Vagina (tissue), 2 donors: Measurements from ENCODE around the gene IPP.

Experiments used
- POLR2A ChIP-seq, 2 donors: fragments of 450-650 bp; IDR thresholded peaks; one replicate each; pipeline ENCODE4 v1.6.1; 2017; ENCODE audit warnings: antibody characterized with exemption in 2 of 2, mild to moderate bottlenecking in 2 of 2, moderate library complexity in 2 of 2
- POLR2AphosphoS5 ChIP-seq, 2 donors: sonication (generic); formaldehyde crosslinking; IDR thresholded peaks; one replicate each; pipeline ENCODE4 v1.9.0; 2017; ENCODE audit warnings: antibody characterized with exemption in 2 of 2, mild to moderate bottlenecking in 2 of 2, low read depth in 1 of 2; ENCODE audit not compliant: insufficient read depth in 1 of 2
- TF ChIP-seq, protein P1 (sequence below), 3 experiments: fragments of 450-650 bp in 2 of 3; fragments of 200-600 bp in 1 of 3; sonication (generic) in 1 of 3; IDR thresholded peaks; one replicate each; pipeline ENCODE4 v1.5.1; 2017 to 2019; ENCODE audit warnings: antibody characterized with exemption in 3 of 3, mild to moderate bottlenecking in 2 of 3, moderate library complexity in 2 of 3

DNA sequence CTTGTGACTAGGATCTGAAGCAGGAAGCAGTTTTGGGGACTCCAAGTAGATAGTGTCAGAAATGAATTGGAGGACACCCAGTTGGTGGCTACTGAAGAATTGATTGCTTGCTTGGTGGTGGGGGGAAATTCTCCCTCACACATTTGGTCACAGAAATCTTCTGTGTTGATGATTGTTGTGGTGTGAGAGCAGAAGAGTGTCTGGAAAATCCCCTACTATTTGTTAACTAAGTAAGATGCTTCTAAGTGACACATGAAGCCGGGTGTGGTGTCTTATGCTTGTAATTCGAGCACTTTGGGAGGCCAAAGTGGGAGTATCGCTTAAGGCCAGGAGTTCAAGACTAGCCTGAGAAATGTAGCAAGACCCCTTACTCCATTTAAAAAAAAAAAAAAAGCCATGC, 22.5 kb upstream of the IPP start:
- TF ChIP-seq, protein P1, sequence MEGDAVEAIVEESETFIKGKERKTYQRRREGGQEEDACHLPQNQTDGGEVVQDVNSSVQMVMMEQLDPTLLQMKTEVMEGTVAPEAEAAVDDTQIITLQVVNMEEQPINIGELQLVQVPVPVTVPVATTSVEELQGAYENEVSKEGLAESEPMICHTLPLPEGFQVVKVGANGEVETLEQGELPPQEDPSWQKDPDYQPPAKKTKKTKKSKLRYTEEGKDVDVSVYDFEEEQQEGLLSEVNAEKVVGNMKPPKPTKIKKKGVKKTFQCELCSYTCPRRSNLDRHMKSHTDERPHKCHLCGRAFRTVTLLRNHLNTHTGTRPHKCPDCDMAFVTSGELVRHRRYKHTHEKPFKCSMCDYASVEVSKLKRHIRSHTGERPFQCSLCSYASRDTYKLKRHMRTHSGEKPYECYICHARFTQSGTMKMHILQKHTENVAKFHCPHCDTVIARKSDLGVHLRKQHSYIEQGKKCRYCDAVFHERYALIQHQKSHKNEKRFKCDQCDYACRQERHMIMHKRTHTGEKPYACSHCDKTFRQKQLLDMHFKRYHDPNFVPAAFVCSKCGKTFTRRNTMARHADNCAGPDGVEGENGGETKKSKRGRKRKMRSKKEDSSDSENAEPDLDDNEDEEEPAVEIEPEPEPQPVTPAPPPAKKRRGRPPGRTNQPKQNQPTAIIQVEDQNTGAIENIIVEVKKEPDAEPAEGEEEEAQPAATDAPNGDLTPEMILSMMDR (IDR thresholded peaks at IDR 0.05), result no peak
- TF ChIP-seq POLR2A (IDR thresholded peaks at IDR 0.05) (no peak), POLR2AphosphoS5 (IDR thresholded peaks at IDR 0.05; ENCODE audit: insufficient read depth in 1 of 2, low read depth in 1 of 2) (no peak)
